H1 (cell line): ENCODE results near the gene NPHP4. TPM values are rescaled to one million over a fixed set of nuclear protein-coding genes. Genes with fewer than 3 reads are reported as not detected.
A peak's percentile ranks its signal among the peaks of the same experiment; 100 is the strongest.

ENCODE experiments used
- CTCF ChIA-PET: fragments of 300-600 bp; sonication (Branson Sonifier 250); formaldehyde crosslinking; loops from one replicate; lab custom pipeline; 2021; ENCODE audit not compliant: partially characterized antibody; lab: Charles Lee
- POLR2A ChIA-PET: fragments of 300-600 bp; sonication (Branson Sonifier 250); formaldehyde crosslinking; loops from one replicate; lab custom pipeline; 2021; ENCODE audit warnings: inconsistent platforms; ENCODE audit not compliant: partially characterized antibody; lab: Charles Lee
- DNase-seq, 2 experiments: peaks; one replicate each; pipeline versions ENCODE4 v3.0.0 to v3.0.0-alpha.2; 2010 to 2022; ENCODE audit warnings: low spot score in 2 of 2, low read depth in 1 of 2, mixed read lengths in 1 of 2
- FAIRE-seq: peaks from 2 replicates; lab custom pipeline; 2011; peaks lifted over from hg19 to GRCh38; lab: Jason Lieb, UNC
- H2AFZ ChIP-seq: 2 replicates; pipeline ENCODE4 v1.8.1; 2012; ENCODE audit warnings: low read length, inconsistent platforms
- H2AK5ac ChIP-seq: 2 replicates; pipeline ENCODE4 v1.6.1; 2013; ENCODE audit warnings: low read depth, low read length
- H2BK120ac ChIP-seq: replicated peaks from 2 replicates; pipeline ENCODE3; 2013; ENCODE audit warnings: low read depth, low read length, inconsistent platforms
- H2BK12ac ChIP-seq: 2 replicates; pipeline ENCODE4 v1.6.1; 2013; ENCODE audit warnings: low read depth, low read length
- H2BK15ac ChIP-seq: 2 replicates; pipeline ENCODE4 v1.6.1; 2013; ENCODE audit warnings: low read length
- H2BK20ac ChIP-seq: 2 replicates; pipeline ENCODE4 v1.6.1; 2013; ENCODE audit warnings: low read length
- H2BK5ac ChIP-seq: 2 replicates; pipeline ENCODE4 v1.6.1; 2013; ENCODE audit warnings: low read depth, low read length
- H3K14ac ChIP-seq: 2 replicates; pipeline ENCODE4 v1.6.1; 2013; ENCODE audit warnings: inconsistent platforms; ENCODE audit not compliant: insufficient read length
- H3K18ac ChIP-seq: 2 replicates; pipeline ENCODE4 v1.6.1; 2013; ENCODE audit warnings: low read length; ENCODE audit errors: extremely low read depth
- H3K23ac ChIP-seq: 2 replicates; pipeline ENCODE4 v1.6.1; 2013; ENCODE audit warnings: inconsistent platforms; ENCODE audit not compliant: insufficient read length
- H3K23me2 ChIP-seq: 2 replicates; pipeline ENCODE4 v1.6.1; 2013; ENCODE audit warnings: low read depth, low read length
- H3K27ac ChIP-seq: 2 replicates; pipeline ENCODE4 v1.6.1; 2011; ENCODE audit warnings: low read depth, low read length, inconsistent platforms
- H3K27me3 ChIP-seq, 4 experiments: replicated peaks in 1 of 4; 1 replicate in 1 of 4; 2 replicates in 3 of 4; pipeline versions ENCODE4 v1.6.1 to v1.8.1; 2011 to 2013; ENCODE audit warnings: low read length in 3 of 4, mild to moderate bottlenecking in 3 of 4, inconsistent platforms in 2 of 4, mixed read lengths in 2 of 4, moderate library complexity in 1 of 4; ENCODE audit not compliant: control insufficient read depth in 3 of 4, insufficient read depth in 3 of 4; ENCODE audit errors: extremely low read depth in 1 of 4
- H3K36me3 ChIP-seq, 4 experiments: 2 replicates each; pipeline versions ENCODE4 v1.6.1 to v1.8.1; 2011 to 2013; ENCODE audit warnings: mild to moderate bottlenecking in 4 of 4, low read length in 3 of 4, moderate library complexity in 2 of 4, control low read depth in 1 of 4, inconsistent platforms in 1 of 4; ENCODE audit not compliant: insufficient read depth in 4 of 4, control insufficient read depth in 2 of 4
- H3K4ac ChIP-seq: replicated peaks from 2 replicates; pipeline ENCODE3; 2013; ENCODE audit warnings: low read length, low read depth, mixed read lengths, inconsistent platforms; ENCODE audit not compliant: insufficient read length
- H3K4me1 ChIP-seq, 4 experiments: replicated peaks in 1 of 4; 1 replicate in 1 of 4; 2 replicates in 3 of 4; pipeline versions ENCODE4 v1.6.1 to v1.8.1; 2011 to 2013; ENCODE audit warnings: low read length in 3 of 4, inconsistent platforms in 2 of 4, mixed read lengths in 1 of 4; ENCODE audit not compliant: insufficient read depth in 4 of 4, control insufficient read depth in 3 of 4
- H3K4me2 ChIP-seq, 2 experiments: 2 replicates each; pipeline versions ENCODE4 v1.6.1 to v1.8.1; 2011 to 2013; ENCODE audit warnings: low read depth in 2 of 2, low read length in 2 of 2, control low read depth in 1 of 2, inconsistent platforms in 1 of 2, mild to moderate bottlenecking in 1 of 2; ENCODE audit not compliant: insufficient read depth in 1 of 2
- H3K4me3 ChIP-seq, 4 experiments: fragments of 200-600, 300-600 bp in 1 of 4; sonication (generic), shearing (Covaris generic), sonication (Bioruptor Twin) in 1 of 4; 2 replicates each; pipeline versions ENCODE4 v1.5.1 to v1.8.1; 2011 to 2016; ENCODE audit warnings: low read length in 4 of 4, low read depth in 3 of 4, control low read depth in 2 of 4, inconsistent platforms in 2 of 4, mild to moderate bottlenecking in 2 of 4, mixed read lengths in 1 of 4, moderate library complexity in 1 of 4; ENCODE audit not compliant: insufficient read depth in 2 of 4; ENCODE audit errors: extremely low read depth in 1 of 4
- H3K56ac ChIP-seq: replicated peaks from 2 replicates; pipeline ENCODE3; 2013; ENCODE audit warnings: low read depth, mild to moderate bottlenecking, mixed read lengths, low read length, inconsistent platforms; ENCODE audit not compliant: insufficient read length
- H3K79me1 ChIP-seq: 2 replicates; pipeline ENCODE4 v1.6.1; 2013; ENCODE audit warnings: low read depth, low read length, control low read depth
- H3K79me2 ChIP-seq, 2 experiments: 2 replicates each; pipeline versions ENCODE4 v1.6.1 to v1.8.1; 2012 to 2013; ENCODE audit warnings: low read length in 2 of 2, mild to moderate bottlenecking in 2 of 2, inconsistent platforms in 1 of 2; ENCODE audit not compliant: insufficient read depth in 2 of 2, control insufficient read depth in 1 of 2
- H3K9ac ChIP-seq, 4 experiments: replicated peaks in 1 of 4; 1 replicate in 1 of 4; 2 replicates in 3 of 4; pipeline versions ENCODE4 v1.6.1 to v1.8.1; 2011 to 2013; ENCODE audit warnings: low read depth in 3 of 4, low read length in 3 of 4, control low read depth in 2 of 4, mild to moderate bottlenecking in 2 of 4, moderate library complexity in 2 of 4, inconsistent platforms in 1 of 4; ENCODE audit errors: extremely low read depth in 1 of 4
- H3K9me3 ChIP-seq, 2 experiments: 2 replicates each; pipeline versions ENCODE4 v1.6.1 to v1.8.1; 2012 to 2013; ENCODE audit warnings: mild to moderate bottlenecking in 2 of 2, moderate library complexity in 2 of 2, control low read depth in 1 of 2, inconsistent platforms in 1 of 2, low read depth in 1 of 2, low read length in 1 of 2, mixed read lengths in 1 of 2; ENCODE audit not compliant: insufficient read depth in 2 of 2
- H4K20me1 ChIP-seq, 2 experiments: replicated peaks in 1 of 2; 2 replicates each; pipeline versions ENCODE3 to v1.8.1; 2011 to 2013; ENCODE audit warnings: inconsistent platforms in 2 of 2, low read length in 2 of 2, mild to moderate bottlenecking in 1 of 2; ENCODE audit not compliant: insufficient read depth in 2 of 2, control insufficient read depth in 1 of 2
- H4K5ac ChIP-seq: 2 replicates; pipeline ENCODE4 v1.6.1; 2013; ENCODE audit warnings: low read length, low read depth, mixed read lengths, inconsistent platforms; ENCODE audit not compliant: insufficient read length
- H4K8ac ChIP-seq: 2 replicates; pipeline ENCODE4 v1.8.0; 2013; ENCODE audit warnings: mild to moderate bottlenecking, moderate library complexity, low read length, inconsistent platforms; ENCODE audit not compliant: insufficient read depth; ENCODE audit errors: extremely low read depth
- H4K91ac ChIP-seq: replicated peaks from 2 replicates; pipeline ENCODE3; 2013; ENCODE audit warnings: low read length, mixed read lengths, inconsistent platforms; ENCODE audit not compliant: insufficient read length
- ASH2L ChIP-seq: fragments of 200-600, 300-600 bp; sonication (generic); IDR thresholded peaks from one replicate; pipeline ENCODE4 v1.7.1; 2017; ENCODE audit warnings: low read length
- ATF3 ChIP-seq: IDR thresholded peaks from 2 replicates; pipeline ENCODE4 v1.6.1; 2011; ENCODE audit warnings: low read depth, mild to moderate bottlenecking, low read length; ENCODE audit not compliant: insufficient read depth
- CEBPB ChIP-seq: IDR thresholded peaks from 2 replicates; pipeline ENCODE4 v1.6.1; 2012; ENCODE audit warnings: low read depth, low read length
- CHD1 ChIP-seq: IDR thresholded peaks from 2 replicates; pipeline ENCODE4 v1.6.1; 2012; ENCODE audit warnings: low read depth, low read length, improper control_type of control experiment
- PHF8 ChIP-seq: fragments of 200-600 bp; sonication (generic); conservative IDR thresholded peaks from 2 replicates; pipeline ENCODE4 v1.7.1; 2012; ENCODE audit warnings: low read depth, mild to moderate bottlenecking, inconsistent platforms, low read length, moderate library complexity
- RAD21 ChIP-seq, 2 experiments: IDR thresholded peaks in 1 of 2; conservative IDR thresholded peaks in 1 of 2; 2 replicates each; pipeline ENCODE4 v1.6.1; 2011; ENCODE audit warnings: low read depth in 2 of 2, low read length in 2 of 2, improper control_type of control experiment in 1 of 2, inconsistent platforms in 1 of 2, mild to moderate bottlenecking in 1 of 2, moderate library complexity in 1 of 2
- WGBS, 2 experiments: shearing (Covaris generic) in 1 of 2; methylation state at CpG; one replicate each; pipeline versions ENCODE4 v1.1.6 to v1.1.7; 2013 to 2015; ENCODE audit warnings: low lambda C conversion rate in 2 of 2, mixed read lengths in 2 of 2, inconsistent platforms in 1 of 2, low coverage in 1 of 2, missing lambda C conversion rate in 1 of 2; ENCODE audit not compliant: insufficient replicate concordance in 2 of 2, insufficient coverage in 1 of 2, insufficient read length in 1 of 2; ENCODE audit errors: extremely low coverage in 1 of 2, missing lambda C conversion rate in 1 of 2; 5-methylcytosine and 5-hydroxymethylcytosine counted together
- polyA plus RNA-seq, 7 experiments: library from polyadenylated mRNA; depleted of rRNA in 3 of 7; stranded (reverse) in 5 of 7; unstranded in 2 of 7; fragments of >200 nt in 5 of 7; fragments of 200-250 nt in 2 of 7; gene quantifications; 1 replicate in 5 of 7; 2 replicates in 1 of 7; 4 replicates in 1 of 7; pipeline versions ENCODE4 v1.2.1 to v1.2.3, GENCODE V29; 2011 to 2013; ENCODE audit warnings: missing spikeins in 2 of 7, mixed read lengths in 2 of 7
- total RNA-seq: library from RNA; stranded (reverse); fragmentation: NEBNext Ultra II Directional; extraction: Animal tissue kit (Norgen Biotek cat#: 25700); gene quantifications from 2 replicates; pipeline ENCODE4 v1.2.1, GENCODE V29; 2021
- TF ChIP-seq, protein P1 (sequence below), 3 experiments: IDR thresholded peaks; 1 replicate in 2 of 3; 2 replicates in 1 of 3; pipeline versions ENCODE4 v1.5.1 to v1.6.1; 2011; ENCODE audit warnings: low read length in 3 of 3, mild to moderate bottlenecking in 3 of 3, inconsistent platforms in 2 of 3, low read depth in 1 of 3, moderate library complexity in 1 of 3; ENCODE audit not compliant: insufficient read depth in 1 of 3; ENCODE audit errors: control extremely low read depth in 1 of 3

The NPHP4 gene
- total and polyA plus RNA-seq, 2 of the 8 experiments (the other 6 are each of a cell fraction or from before 2014, with no cell fraction given), result 5.8 to 14.0 TPM

DNA sequence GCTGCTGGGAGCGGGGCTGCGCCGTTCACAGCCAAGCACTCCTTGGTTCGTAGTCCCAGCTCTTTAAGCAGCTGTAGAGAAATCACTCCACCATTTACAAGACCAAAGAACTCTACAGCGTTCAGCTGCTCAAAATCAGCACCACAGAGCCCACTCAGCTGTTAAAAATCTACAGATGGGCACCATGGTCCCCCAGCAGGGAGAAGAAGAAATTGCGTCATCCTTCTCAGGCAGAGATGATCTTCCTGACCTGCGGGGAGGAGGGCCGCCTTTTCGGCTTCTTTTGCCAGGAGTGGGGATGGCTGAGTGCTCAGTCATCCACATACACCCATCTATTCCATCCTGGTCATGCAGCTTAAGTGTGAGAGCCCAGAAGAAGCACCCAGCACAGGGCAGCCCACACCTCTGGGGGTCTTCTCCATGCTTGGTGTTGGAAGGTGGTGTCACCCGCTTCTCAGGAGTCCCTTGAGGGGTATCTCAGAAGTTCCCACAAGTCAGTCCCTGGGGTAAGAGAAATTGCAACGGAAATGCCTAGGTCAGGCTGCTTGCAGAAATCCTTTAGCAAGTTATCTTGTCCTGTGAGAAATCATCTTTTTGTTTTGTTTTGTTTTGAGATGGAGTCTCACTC, 163.8 kb downstream of the NPHP4 start:
- Histone ChIP-seq H2BK15ac (no peak overlapping the region), H3K27me3 (peaks cover 0 to 7% (median 0%) of the 10 kb centered on the region in 4 experiments; a peak in 2 of 7 replicates), H3K36me3 (no peaks in the 10 kb centered on the region), H4K5ac (no peak overlapping the region), H3K23ac (no peak overlapping the region)
- TF ChIP-seq RAD21 (IDR thresholded peaks at IDR 0.05 in 1 of 2, conservative IDR thresholded peaks at IDR 0.05 in 1 of 2; ENCODE audit: low read depth in 2 of 2, low read length in 2 of 2) (peak in 1 of 2 experiments; percentile 7; a peak in 1 of 4 replicates), CHD1 (no peak), CEBPB (peak; percentile 83), ASH2L (no peak), ATF3 (0 out of 2 replicates have a peak, but pooled peaks have one; percentile 34), PHF8 (no peak)
- TF ChIP-seq, protein P1, sequence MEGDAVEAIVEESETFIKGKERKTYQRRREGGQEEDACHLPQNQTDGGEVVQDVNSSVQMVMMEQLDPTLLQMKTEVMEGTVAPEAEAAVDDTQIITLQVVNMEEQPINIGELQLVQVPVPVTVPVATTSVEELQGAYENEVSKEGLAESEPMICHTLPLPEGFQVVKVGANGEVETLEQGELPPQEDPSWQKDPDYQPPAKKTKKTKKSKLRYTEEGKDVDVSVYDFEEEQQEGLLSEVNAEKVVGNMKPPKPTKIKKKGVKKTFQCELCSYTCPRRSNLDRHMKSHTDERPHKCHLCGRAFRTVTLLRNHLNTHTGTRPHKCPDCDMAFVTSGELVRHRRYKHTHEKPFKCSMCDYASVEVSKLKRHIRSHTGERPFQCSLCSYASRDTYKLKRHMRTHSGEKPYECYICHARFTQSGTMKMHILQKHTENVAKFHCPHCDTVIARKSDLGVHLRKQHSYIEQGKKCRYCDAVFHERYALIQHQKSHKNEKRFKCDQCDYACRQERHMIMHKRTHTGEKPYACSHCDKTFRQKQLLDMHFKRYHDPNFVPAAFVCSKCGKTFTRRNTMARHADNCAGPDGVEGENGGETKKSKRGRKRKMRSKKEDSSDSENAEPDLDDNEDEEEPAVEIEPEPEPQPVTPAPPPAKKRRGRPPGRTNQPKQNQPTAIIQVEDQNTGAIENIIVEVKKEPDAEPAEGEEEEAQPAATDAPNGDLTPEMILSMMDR (IDR thresholded peaks at IDR 0.05; ENCODE audit: control extremely low read depth in 1 of 3, insufficient read depth in 1 of 3, low read depth in 1 of 3, low read length in 3 of 3), result 0 out of 4 replicates have a peak, but pooled peaks of 1 of the 3 experiments have one; percentile 5
- TF ChIP-seq, all 59 proteins: peak for 4
- Histone ChIP-seq H4K8ac (no peak overlapping the region), H2AFZ (peak overlapping the region; percentile 87; the same call in 1 of the 2 replicates), H2BK5ac (no peak overlapping the region), H3K4me1 (peaks cover 10 to 20% (median 15%) of the 10 kb centered on the region in 4 experiments; a peak in 6 of 7 replicates), H3K4ac (no peak overlapping the region), H3K56ac (no peak overlapping the region), H4K20me1 (peaks cover 0 to 2% of the 10 kb centered on the region in 2 experiments), H2BK12ac (no peak overlapping the region), H3K79me1 (no peaks in the 10 kb centered on the region), H2BK20ac (no peak overlapping the region), H3K4me2 (no peak overlapping the region), H2BK120ac (no peak overlapping the region), H4K91ac (no peak overlapping the region), H3K18ac (no peak overlapping the region), H3K79me2 (no peaks in the 10 kb centered on the region), H3K9me3 (no peaks in the 10 kb centered on the region), H3K27ac (no peak overlapping the region), H2AK5ac (no peak overlapping the region), H3K23me2 (peaks cover 6% of the 10 kb centered on the region; the same call in 1 of the 2 replicates), H3K14ac (no peak overlapping the region), H3K9ac (no peak overlapping the region), H3K4me3 (no peak overlapping the region)
- DNase-seq (no peak), FAIRE-seq (no peak)
- POLR2A ChIA-PET, result interaction anchor here (0.6 kb wide), 1 partner anchor 355 kb away, joined by 3 read pairs; no protein-coding TSS in a partner anchor
- 82% methylated on average over 11 of the region's 11 CpGs; no CpG with 5 or more reads in 1 of the 2 experiments for WGBS, 2 experiments
- CTCF ChIA-PET, result interaction anchor here (0.7 to 2.5 kb wide), 11 partner anchors 14 to 346 kb away, joined by 3 to 12 read pairs (median 3); no protein-coding TSS in a partner anchor
